ENCODE measurements around the gene WWOX. TPM values are rescaled to one million over a fixed set of nuclear protein-coding genes. Genes with fewer than 3 reads are reported as not detected.

Gene WWOX
- polyA plus RNA-seq, 1 donor from 2014 or later: 25.6 TPM

DNA sequence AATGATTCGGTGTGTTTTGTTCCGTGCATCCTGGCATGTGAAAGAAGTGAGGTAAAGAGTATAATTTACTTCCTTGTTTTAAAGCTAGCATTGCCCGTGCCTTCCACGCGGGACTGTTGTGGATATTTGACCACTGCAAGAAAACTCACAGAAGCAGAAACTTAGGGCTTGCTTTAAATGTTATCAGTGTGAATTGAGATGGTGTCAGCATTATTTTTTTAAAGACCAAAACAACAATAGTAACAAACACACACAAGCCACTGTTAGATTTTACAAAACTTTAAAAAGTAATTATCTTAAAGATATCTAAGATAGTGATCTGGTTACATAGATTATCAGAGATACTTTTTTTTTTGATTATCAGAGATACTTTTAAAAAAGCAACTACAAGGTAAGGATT, 47.4 kb downstream of the WWOX start:
- Histone ChIP-seq H3K9ac (ENCODE audit: low read length) (no peak overlapping the region), H3K27ac (ENCODE audit: low read length) (no peak overlapping the region), H4K20me1 (ENCODE audit: insufficient read depth) (no peaks in the 10 kb centered on the region), H3K36me3 (ENCODE audit: insufficient read depth, low read length) (no peaks in the 10 kb centered on the region), H3K9me2 (ENCODE audit: insufficient read depth, low read length) (no peaks in the 10 kb centered on the region), H3F3A (ENCODE audit: insufficient read depth, low read length, poor library complexity, severe bottlenecking) (no peaks in the 10 kb centered on the region), H3K9me3 (ENCODE audit: low read length) (no peaks in the 10 kb centered on the region), H2AFZ (ENCODE audit: low read depth, low read length) (no peak overlapping the region), H3K79me2 (replicated peaks; ENCODE audit: insufficient read depth, low read length) (no peaks in the 10 kb centered on the region), H3K27me3 (ENCODE audit: insufficient read depth, low read depth, low read length) (no peaks in the 10 kb centered on the region), H3K4me3 (ENCODE audit: low read length) (no peak overlapping the region), H3K4me2 (ENCODE audit: low read length) (no peak overlapping the region)
- TF ChIP-seq, protein P1, sequence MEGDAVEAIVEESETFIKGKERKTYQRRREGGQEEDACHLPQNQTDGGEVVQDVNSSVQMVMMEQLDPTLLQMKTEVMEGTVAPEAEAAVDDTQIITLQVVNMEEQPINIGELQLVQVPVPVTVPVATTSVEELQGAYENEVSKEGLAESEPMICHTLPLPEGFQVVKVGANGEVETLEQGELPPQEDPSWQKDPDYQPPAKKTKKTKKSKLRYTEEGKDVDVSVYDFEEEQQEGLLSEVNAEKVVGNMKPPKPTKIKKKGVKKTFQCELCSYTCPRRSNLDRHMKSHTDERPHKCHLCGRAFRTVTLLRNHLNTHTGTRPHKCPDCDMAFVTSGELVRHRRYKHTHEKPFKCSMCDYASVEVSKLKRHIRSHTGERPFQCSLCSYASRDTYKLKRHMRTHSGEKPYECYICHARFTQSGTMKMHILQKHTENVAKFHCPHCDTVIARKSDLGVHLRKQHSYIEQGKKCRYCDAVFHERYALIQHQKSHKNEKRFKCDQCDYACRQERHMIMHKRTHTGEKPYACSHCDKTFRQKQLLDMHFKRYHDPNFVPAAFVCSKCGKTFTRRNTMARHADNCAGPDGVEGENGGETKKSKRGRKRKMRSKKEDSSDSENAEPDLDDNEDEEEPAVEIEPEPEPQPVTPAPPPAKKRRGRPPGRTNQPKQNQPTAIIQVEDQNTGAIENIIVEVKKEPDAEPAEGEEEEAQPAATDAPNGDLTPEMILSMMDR (IDR thresholded peaks at IDR 0.05; ENCODE audit: poor library complexity, severe bottlenecking): no peak
- TF ChIP-seq POLR2AphosphoS5 (IDR thresholded peaks at IDR 0.05): no peak
- TF ChIP-seq TAF1 (IDR thresholded peaks at IDR 0.05; ENCODE audit: low read depth): no peak
- no peak for TF ChIP-seq EZH2 (IDR thresholded peaks at IDR 0.05; ENCODE audit: borderline replicate concordance, insufficient read depth, low read length, poor library complexity, severe bottlenecking)
- TF ChIP-seq SMC3 (conservative IDR thresholded peaks at IDR 0.05; ENCODE audit: poor library complexity): no peak
- no peak for TF ChIP-seq MXI1 (conservative IDR thresholded peaks at IDR 0.05; ENCODE audit: poor library complexity, severe bottlenecking)
- TF ChIP-seq EP300 (conservative IDR thresholded peaks at IDR 0.05; ENCODE audit: poor library complexity, severe bottlenecking): no peak
- TF ChIP-seq, protein P2, sequence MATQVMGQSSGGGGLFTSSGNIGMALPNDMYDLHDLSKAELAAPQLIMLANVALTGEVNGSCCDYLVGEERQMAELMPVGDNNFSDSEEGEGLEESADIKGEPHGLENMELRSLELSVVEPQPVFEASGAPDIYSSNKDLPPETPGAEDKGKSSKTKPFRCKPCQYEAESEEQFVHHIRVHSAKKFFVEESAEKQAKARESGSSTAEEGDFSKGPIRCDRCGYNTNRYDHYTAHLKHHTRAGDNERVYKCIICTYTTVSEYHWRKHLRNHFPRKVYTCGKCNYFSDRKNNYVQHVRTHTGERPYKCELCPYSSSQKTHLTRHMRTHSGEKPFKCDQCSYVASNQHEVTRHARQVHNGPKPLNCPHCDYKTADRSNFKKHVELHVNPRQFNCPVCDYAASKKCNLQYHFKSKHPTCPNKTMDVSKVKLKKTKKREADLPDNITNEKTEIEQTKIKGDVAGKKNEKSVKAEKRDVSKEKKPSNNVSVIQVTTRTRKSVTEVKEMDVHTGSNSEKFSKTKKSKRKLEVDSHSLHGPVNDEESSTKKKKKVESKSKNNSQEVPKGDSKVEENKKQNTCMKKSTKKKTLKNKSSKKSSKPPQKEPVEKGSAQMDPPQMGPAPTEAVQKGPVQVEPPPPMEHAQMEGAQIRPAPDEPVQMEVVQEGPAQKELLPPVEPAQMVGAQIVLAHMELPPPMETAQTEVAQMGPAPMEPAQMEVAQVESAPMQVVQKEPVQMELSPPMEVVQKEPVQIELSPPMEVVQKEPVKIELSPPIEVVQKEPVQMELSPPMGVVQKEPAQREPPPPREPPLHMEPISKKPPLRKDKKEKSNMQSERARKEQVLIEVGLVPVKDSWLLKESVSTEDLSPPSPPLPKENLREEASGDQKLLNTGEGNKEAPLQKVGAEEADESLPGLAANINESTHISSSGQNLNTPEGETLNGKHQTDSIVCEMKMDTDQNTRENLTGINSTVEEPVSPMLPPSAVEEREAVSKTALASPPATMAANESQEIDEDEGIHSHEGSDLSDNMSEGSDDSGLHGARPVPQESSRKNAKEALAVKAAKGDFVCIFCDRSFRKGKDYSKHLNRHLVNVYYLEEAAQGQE (IDR thresholded peaks at IDR 0.05; ENCODE audit: borderline replicate concordance): no peak
- TF ChIP-seq RAD21 (conservative IDR thresholded peaks at IDR 0.05): no peak

DNA sequence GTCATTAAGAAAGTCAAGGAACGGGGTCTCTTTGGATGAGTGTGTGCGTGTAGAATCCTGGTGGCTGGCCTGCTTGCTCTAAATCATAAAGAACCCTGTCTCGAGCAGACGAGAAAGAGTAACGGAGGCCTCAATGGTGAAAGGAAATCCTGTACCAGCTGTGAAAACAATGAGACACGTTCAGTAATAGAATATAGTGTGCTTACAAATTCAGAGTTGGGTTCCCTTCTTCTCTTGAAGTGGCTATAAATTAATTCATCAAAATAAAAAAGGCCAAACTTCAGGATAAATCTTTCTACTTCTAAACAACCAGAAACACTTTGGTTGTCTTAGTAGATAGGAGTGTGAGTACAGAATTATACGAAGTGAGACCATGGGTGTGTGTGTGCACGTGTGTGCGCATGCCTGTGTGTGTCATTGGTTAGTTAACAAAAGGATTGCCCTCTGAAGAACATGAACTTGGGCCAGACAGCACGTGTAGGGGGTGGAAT, 48.5 kb downstream of the WWOX start:
- no peaks in the 10 kb centered on the region for H3K36me3 ChIP-seq (ENCODE audit: insufficient read depth, low read length)
- no peaks in the 10 kb centered on the region for H3K27me3 ChIP-seq (ENCODE audit: insufficient read depth, low read depth, low read length)
- no peaks in the 10 kb centered on the region for H4K20me1 ChIP-seq (ENCODE audit: insufficient read depth)
- no peaks in the 10 kb centered on the region for H3K9me2 ChIP-seq (ENCODE audit: insufficient read depth, low read length)
- H3K79me2 ChIP-seq (replicated peaks; ENCODE audit: insufficient read depth, low read length): no peaks in the 10 kb centered on the region
- no peaks in the 10 kb centered on the region for H3K9me3 ChIP-seq (ENCODE audit: low read length)
- H2AFZ ChIP-seq (ENCODE audit: low read depth, low read length): no peak overlapping the region
- H3K4me3 ChIP-seq (ENCODE audit: low read length): no peak overlapping the region
- TF ChIP-seq SMC3 (conservative IDR thresholded peaks at IDR 0.05; ENCODE audit: poor library complexity): no peak
- no peak for TF ChIP-seq EZH2 (IDR thresholded peaks at IDR 0.05; ENCODE audit: borderline replicate concordance, insufficient read depth, low read length, poor library complexity, severe bottlenecking)
- TF ChIP-seq, protein P1 (IDR thresholded peaks at IDR 0.05; ENCODE audit: poor library complexity, severe bottlenecking): no peak
- TF ChIP-seq POLR2AphosphoS5 (IDR thresholded peaks at IDR 0.05): no peak
- TF ChIP-seq TAF1 (IDR thresholded peaks at IDR 0.05; ENCODE audit: low read depth): no peak
- TF ChIP-seq, protein P2 (IDR thresholded peaks at IDR 0.05; ENCODE audit: borderline replicate concordance): no peak
- TF ChIP-seq EP300 (conservative IDR thresholded peaks at IDR 0.05; ENCODE audit: poor library complexity, severe bottlenecking): no peak
- TF ChIP-seq RAD21 (conservative IDR thresholded peaks at IDR 0.05): no peak
- TF ChIP-seq MXI1 (conservative IDR thresholded peaks at IDR 0.05; ENCODE audit: poor library complexity, severe bottlenecking): no peak
- H3F3A ChIP-seq (ENCODE audit: insufficient read depth, low read length, poor library complexity, severe bottlenecking): no peaks in the 10 kb centered on the region
- no peak overlapping the region for H3K9ac ChIP-seq (ENCODE audit: low read length)
- H3K4me2 ChIP-seq (ENCODE audit: low read length): no peak overlapping the region
- H3K27ac ChIP-seq (ENCODE audit: low read length): no peak overlapping the region

All from neural cell (in vitro differentiated cells).